Head of caudate nucleus (tissue), 42 donors: ENCODE data around the gene FREY1.

Experiments used
- DNase-seq, 42 donors: peaks; one replicate each; pipeline versions ENCODE4 v3.0.0 to v3.0.0-alpha.2; 2020 to 2021; ENCODE audit warnings: mixed read lengths in 7 of 42
- intact Hi-C: fragments of 100-400 bp; cut with DNase I; formaldehyde crosslinking; loops from one replicate; pipeline ENCODE4 v1.15.0; 2022

The FREY1 gene

GRCh38 chr11:45906965-45907611, at the start of gene FREY1:
Gene FREY1, minus strand, starts transcription at chr11:45907271. Its CDS starts 26 bp downstream, at chr11:45907245.
- intact Hi-C loops: no loop called here

GRCh38 chr11:45949992-45950407, 42.9 kb upstream of the FREY1 start:
- intact Hi-C loops: no loop called here
- peak in 6 of 42 donors; percentile 16 to 56 (median 38) for DNase-seq

More at GRCh38 chr11:45906965-45907611, at the start of gene FREY1:
- DNase-seq: peak in 7 of 42 donors; percentile 30 to 59 (median 47)

- intact Hi-C loops: no loop called here
- DNase-seq: peak in 13 of 42 donors; percentile 21 to 70 (median 47)
These were observed 41.3 kb upstream of the FREY1 start for GRCh38 chr11:45948356-45948755.

- intact Hi-C loops: no loop called here
These were observed 40.8 kb upstream of the FREY1 start for GRCh38 chr11:45947885-45948284.

GRCh38 chr11:45945397-45945999, 38.4 kb upstream of the FREY1 start:
- intact Hi-C loops: no loop called here
- no peak for DNase-seq

More at GRCh38 chr11:45947885-45948284, 40.8 kb upstream of the FREY1 start:
- DNase-seq: no peak

GRCh38 chr11:45942381-45942780, 35.3 kb upstream of the FREY1 start:
- no peak for DNase-seq
- intact Hi-C loops: no loop called here

GRCh38 chr11:45941285-45941684, 34.2 kb upstream of the FREY1 start:
- DNase-seq: no peak
- intact Hi-C loops: no loop called here

GRCh38 chr11:45939836-45940235, 32.8 kb upstream of the FREY1 start:
- intact Hi-C loops: no loop called here
- DNase-seq: no peak

GRCh38 chr11:45937916-45938315, 30.8 kb upstream of the FREY1 start:
- no peak for DNase-seq
- intact Hi-C loops: no loop called here

GRCh38 chr11:45936511-45937054, 29.5 kb upstream of the FREY1 start:
- intact Hi-C loops: no loop called here

GRCh38 chr11:45935349-45936064, 28.4 kb upstream of the FREY1 start:
- intact Hi-C loops: no loop called here
- DNase-seq: peak in 1 of 42 donors; percentile 11

More at GRCh38 chr11:45936511-45937054, 29.5 kb upstream of the FREY1 start:
- DNase-seq: no peak

GRCh38 chr11:45934580-45935318, 27.7 kb upstream of the FREY1 start:
- intact Hi-C loops: no loop called here
- peak in 2 of 42 donors; percentile 13 to 23 for DNase-seq

- peak in 3 of 42 donors; percentile 23 to 28 (median 26) for DNase-seq
- intact Hi-C loops: no loop called here
These were observed 26.9 kb upstream of the FREY1 start for GRCh38 chr11:45933846-45934579.

- DNase-seq: peak in 3 of 42 donors; percentile 16 to 24 (median 21)
- intact Hi-C loops: no loop called here
These were observed 26.2 kb upstream of the FREY1 start for GRCh38 chr11:45933131-45933831.

- intact Hi-C loops: no loop called here
- peak in 1 of 42 donors; percentile 5 for DNase-seq
These were observed 25.1 kb upstream of the FREY1 start for GRCh38 chr11:45932217-45932616.

- intact Hi-C loops: no loop called here
- DNase-seq: peak in 2 of 42 donors; percentile 9 to 16
These were observed 24.7 kb upstream of the FREY1 start for GRCh38 chr11:45931739-45932138.

- peak in 2 of 42 donors; percentile 13 to 22 for DNase-seq
- intact Hi-C loops: no loop called here
These were observed 24.0 kb upstream of the FREY1 start for GRCh38 chr11:45930951-45931570.
